K562 (cell line): ENCODE data around the gene ACTRT2. TPM values are rescaled to one million over a fixed set of nuclear protein-coding genes. Genes with fewer than 3 reads are reported as not detected.

Experiments used
- ATAC-seq: fragments of 200-7000 bp; cut with Tn5 transposase; 3 replicates; pipeline ENCODE4 v1.9.1; 2020; ENCODE audit warnings: moderate library complexity
- BruUV-seq: library from RNA; stranded (reverse); fragments of 400-500 nt; replicated peaks from 2 replicates; lab custom pipeline; 2021; lab: Mats Ljungman, UMichigan
- CTCF ChIA-PET: fragments of 300-600 bp; formaldehyde crosslinking; extraction: SDS; loops from one replicate; lab custom pipeline; 2021; ENCODE audit warnings: low intra/inter-chr PET ratio; lab: Yijun Ruan, JAX
- POLR2A ChIA-PET: fragments of 300-600, 350-650 bp; sonication (Branson Sonifier 250); formaldehyde crosslinking; extraction: SDS; loops from one replicate; lab custom pipeline; 2021; ENCODE audit warnings: antibody characterized with exemption, inconsistent platforms; lab: Yijun Ruan, JAX
- DNase-seq, 4 experiments: peaks; one replicate each; pipeline versions ENCODE4 v3.0.0 to v3.0.0-alpha.2; 2011 to 2018; ENCODE audit warnings: low spot score in 3 of 4, mixed read lengths in 3 of 4; ENCODE audit errors: extremely low read depth in 1 of 4
- FAIRE-seq: peaks from 2 replicates; lab custom pipeline; 2011; peaks lifted over from hg19 to GRCh38; lab: Jason Lieb, UNC
- H2AFZ ChIP-seq: 2 replicates; pipeline ENCODE4 v1.6.0; 2011; ENCODE audit warnings: low read depth, low read length, control low read depth, inconsistent platforms
- H3K27ac ChIP-seq: fragments of 200-600 bp; 3 replicates; pipeline ENCODE4 v1.8.0; 2011; ENCODE audit warnings: low read depth, mild to moderate bottlenecking, control low read depth, inconsistent platforms, low read length, moderate library complexity, mixed read lengths; ENCODE audit errors: extremely low read depth
- H3K27me3 ChIP-seq, 2 experiments: fragments of 300-600 bp in 1 of 2; 2 replicates in 1 of 2; 3 replicates in 1 of 2; pipeline versions ENCODE4 v1.6.0 to v1.8.0; 2011; ENCODE audit warnings: inconsistent platforms in 2 of 2, low read length in 2 of 2, mild to moderate bottlenecking in 1 of 2, mixed read lengths in 1 of 2, moderate library complexity in 1 of 2; ENCODE audit not compliant: control insufficient read depth in 2 of 2, insufficient read depth in 2 of 2
- H3K36me3 ChIP-seq: fragments of 300-600 bp; 3 replicates; pipeline ENCODE4 v1.8.0; 2011; ENCODE audit warnings: mild to moderate bottlenecking, low read length, inconsistent platforms; ENCODE audit not compliant: control insufficient read depth, insufficient read depth
- H3K4me1 ChIP-seq, 2 experiments: fragments of 200-600 bp in 1 of 2; replicated peaks in 1 of 2; 2 replicates in 1 of 2; 3 replicates in 1 of 2; pipeline versions ENCODE4 v1.5.1 to v1.8.0; 2011; ENCODE audit warnings: inconsistent platforms in 2 of 2, low read length in 2 of 2, mild to moderate bottlenecking in 1 of 2, mixed read lengths in 1 of 2, moderate library complexity in 1 of 2; ENCODE audit not compliant: control insufficient read depth in 2 of 2, insufficient read depth in 2 of 2
- H3K4me2 ChIP-seq: 2 replicates; pipeline ENCODE4 v1.6.1; 2011; ENCODE audit warnings: low read length, control low read depth, inconsistent platforms, mixed read lengths; ENCODE audit not compliant: insufficient read depth
- H3K4me3 ChIP-seq: fragments of 200-600 bp; sonication (generic), shearing (Covaris generic); 2 replicates; pipeline ENCODE4 v1.5.1; 2016; ENCODE audit warnings: control low read depth, inconsistent platforms
- H3K79me2 ChIP-seq: fragments of 200-600 bp; 3 replicates; pipeline ENCODE4 v1.8.0; 2011; ENCODE audit warnings: low read length, inconsistent platforms; ENCODE audit not compliant: control insufficient read depth, insufficient read depth
- H3K9ac ChIP-seq, 2 experiments: 2 replicates each; pipeline versions ENCODE4 v1.6.0 to v1.6.1; 2011; ENCODE audit warnings: low read depth in 2 of 2, low read length in 2 of 2, control low read depth in 1 of 2, inconsistent platforms in 1 of 2, mild to moderate bottlenecking in 1 of 2, mixed read lengths in 1 of 2; ENCODE audit not compliant: insufficient read depth in 1 of 2
- H3K9me1 ChIP-seq: one replicate; pipeline ENCODE4 v1.6.0; 2011; ENCODE audit warnings: inconsistent platforms, mild to moderate bottlenecking, low read length, moderate library complexity; ENCODE audit not compliant: control insufficient read depth, insufficient read depth
- H3K9me3 ChIP-seq: replicated peaks from 2 replicates; pipeline ENCODE4 v1.5.1; 2011; ENCODE audit warnings: low read depth, low read length, inconsistent platforms; ENCODE audit not compliant: control insufficient read depth, insufficient read depth
- H4K20me1 ChIP-seq: replicated peaks from 2 replicates; pipeline ENCODE4 v1.6.1; 2011; ENCODE audit warnings: low read length, inconsistent platforms, mixed read lengths; ENCODE audit not compliant: control insufficient read depth, insufficient read depth
- BCOR ChIP-seq: fragments of 450-650 bp; IDR thresholded peaks from 2 replicates; pipeline ENCODE4 v1.6.1; 2016
- GTF2E2 ChIP-seq: fragments of 200-800 bp; sonication (Bioruptor generic); IDR thresholded peaks from 2 replicates; pipeline ENCODE4 v1.6.1; 2016; ENCODE audit warnings: missing genetic modification characterization, missing compliant biosample characterization
- LCOR ChIP-seq: sonication (generic); formaldehyde crosslinking; IDR thresholded peaks from 2 replicates; pipeline ENCODE4 v1.8.0; 2022; ENCODE audit warnings: mild to moderate bottlenecking, missing genetic modification reagents
- POLR3A ChIP-seq: IDR thresholded peaks from 2 replicates; pipeline ENCODE4 v1.6.1; 2011; ENCODE audit warnings: borderline replicate concordance, mild to moderate bottlenecking, moderate library complexity; ENCODE audit not compliant: insufficient read length, insufficient read depth; ENCODE audit errors: extremely low read depth
- PYGO2 ChIP-seq: fragments of 450-650 bp; IDR thresholded peaks from 2 replicates; pipeline ENCODE4 v1.6.1; 2016; ENCODE audit warnings: mild to moderate bottlenecking, missing genetic modification characterization, moderate library complexity, missing compliant biosample characterization
- SREBF1 ChIP-seq: fragments of 150-350 bp; IDR thresholded peaks from 2 replicates; pipeline ENCODE4 v1.6.1; 2014; ENCODE audit warnings: antibody characterized with exemption, low read depth, low read length, borderline replicate concordance
- TARDBP ChIP-seq: fragments of 450-650 bp; IDR thresholded peaks from 2 replicates; pipeline ENCODE4 v1.6.1; 2016
- ZC3H11A ChIP-seq: IDR thresholded peaks from 2 replicates; pipeline ENCODE4 v1.6.1; 2012; ENCODE audit warnings: low read depth, low read length, improper control_type of control experiment
- ZFP1 ChIP-seq: fragments of 450-650 bp; formaldehyde crosslinking; IDR thresholded peaks from 2 replicates; pipeline ENCODE4 v1.4.0; 2020; ENCODE audit warnings: mild to moderate bottlenecking, mixed read lengths
- ZNF124 ChIP-seq: sonication (generic); formaldehyde crosslinking; IDR thresholded peaks from 2 replicates; pipeline ENCODE4 v1.8.1; 2022; ENCODE audit warnings: missing genetic modification reagents
- ZNF24 ChIP-seq: fragments of 450-650 bp; IDR thresholded peaks from 2 replicates; pipeline ENCODE4 v1.6.1; 2016
- ZNF444 ChIP-seq: fragments of 250-450 bp; sonication (Bioruptor Pico); IDR thresholded peaks from 2 replicates; pipeline ENCODE4 v1.4.0; 2020; ENCODE audit warnings: mild to moderate bottlenecking, moderate library complexity
- WGBS: fragments of 100-300 bp; shearing (Covaris generic); methylation state at CpG from one replicate; pipeline ENCODE4 v1.1.6; 2016; ENCODE audit warnings: low coverage, mixed read lengths; ENCODE audit not compliant: insufficient coverage; ENCODE audit errors: missing lambda C conversion rate; 5-methylcytosine and 5-hydroxymethylcytosine counted together
- in situ Hi-C: fragments of 300-500 bp; cut with MboI; formaldehyde crosslinking; loops from 4 replicates; pipeline ENCODE4 v1.15.0; 2018; ENCODE audit warnings: inconsistent platforms, mixed read lengths
- intact Hi-C: fragments of 100-400 bp; cut with micrococcal nuclease; formaldehyde crosslinking; loops from 2 replicates; pipeline ENCODE4 v1.14.2; 2022
- polyA plus RNA-seq, 8 experiments: library from polyadenylated mRNA; depleted of rRNA in 4 of 8; stranded (reverse) in 5 of 8; unstranded in 3 of 8; fragments of >200 nt; fragmentation: Nextera tagmentation in 2 of 8; fragmentation: Illumina TruSeq in 1 of 8; extraction: Ambion mirVana in 2 of 8; extraction: Trizol in 1 of 8; gene quantifications; 2 replicates each; pipeline versions ENCODE4 v1.2.1 to v1.2.3, GENCODE V29; 2011 to 2014; ENCODE audit warnings: inconsistent platforms in 1 of 8, missing spikeins in 1 of 8
- total RNA-seq, 7 experiments: library from RNA; depleted of rRNA in 6 of 7; stranded (reverse); fragments of >200 nt in 6 of 7; fragmentation: Illumina TruSeq in 2 of 7; extraction: Trizol in 2 of 7; gene quantifications; 2 replicates each; pipeline versions ENCODE4 v1.2.1 to v1.2.3, GENCODE V29; 2011 to 2021; ENCODE audit warnings: low replicate concordance in 1 of 7
- TF ChIP-seq, protein P1 (sequence below): fragments of 250-450 bp; sonication (Bioruptor Pico); IDR thresholded peaks from 2 replicates; pipeline ENCODE4 v1.4.0; 2020; ENCODE audit warnings: mild to moderate bottlenecking, moderate library complexity, borderline replicate concordance
- TF ChIP-seq, protein P2 (sequence below): fragments of 250-450 bp; sonication (Bioruptor Pico); IDR thresholded peaks from 2 replicates; pipeline ENCODE4 v1.4.0; 2020
- TF ChIP-seq, protein P3 (sequence below): fragments of 450-650 bp; IDR thresholded peaks from 2 replicates; pipeline ENCODE4 v1.6.1; 2016; ENCODE audit warnings: missing biosample characterization, missing genetic modification characterization
- TF ChIP-seq, protein P4 (sequence below): sonication (generic); formaldehyde crosslinking; IDR thresholded peaks from 2 replicates; pipeline ENCODE4 v1.8.0; 2022; ENCODE audit warnings: mild to moderate bottlenecking, missing genetic modification reagents, borderline replicate concordance

ACTRT2 gene
- total and polyA plus RNA-seq, 9 of the 15 experiments (the other 6 are each of a cell fraction or from before 2014, with no cell fraction given) = not detected

DNA sequence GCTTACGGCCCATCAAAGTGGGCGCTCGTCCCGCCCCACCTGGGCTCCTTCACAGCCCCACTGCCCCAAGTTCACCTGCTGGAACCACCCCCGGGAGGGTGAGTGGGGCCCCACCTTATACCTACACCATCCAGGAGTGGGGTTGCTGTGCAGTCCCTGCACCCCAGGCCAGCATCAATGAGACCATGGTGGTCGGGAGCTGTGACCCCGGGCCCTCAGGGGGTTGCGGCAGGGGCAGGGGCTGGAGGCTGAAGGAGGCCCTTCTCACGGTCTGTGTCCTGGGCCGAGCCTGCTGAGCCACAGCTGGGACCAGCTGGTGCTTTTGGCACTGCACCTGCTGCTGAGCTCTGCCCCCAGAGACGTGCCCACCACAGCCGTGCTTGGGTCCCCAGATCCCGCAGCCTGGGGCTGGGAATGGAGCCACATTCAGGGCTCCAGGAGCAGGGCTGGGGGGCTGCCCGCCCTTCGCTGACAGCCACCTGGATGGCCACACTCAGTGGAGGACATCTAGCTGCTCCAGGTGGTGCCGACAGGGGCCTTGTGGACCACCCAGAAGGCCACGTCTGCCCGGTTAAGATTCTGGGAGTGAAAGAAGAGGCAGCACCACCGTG is 17.4 kb downstream of the ACTRT2 start (continued):
- TF ChIP-seq, protein P1, sequence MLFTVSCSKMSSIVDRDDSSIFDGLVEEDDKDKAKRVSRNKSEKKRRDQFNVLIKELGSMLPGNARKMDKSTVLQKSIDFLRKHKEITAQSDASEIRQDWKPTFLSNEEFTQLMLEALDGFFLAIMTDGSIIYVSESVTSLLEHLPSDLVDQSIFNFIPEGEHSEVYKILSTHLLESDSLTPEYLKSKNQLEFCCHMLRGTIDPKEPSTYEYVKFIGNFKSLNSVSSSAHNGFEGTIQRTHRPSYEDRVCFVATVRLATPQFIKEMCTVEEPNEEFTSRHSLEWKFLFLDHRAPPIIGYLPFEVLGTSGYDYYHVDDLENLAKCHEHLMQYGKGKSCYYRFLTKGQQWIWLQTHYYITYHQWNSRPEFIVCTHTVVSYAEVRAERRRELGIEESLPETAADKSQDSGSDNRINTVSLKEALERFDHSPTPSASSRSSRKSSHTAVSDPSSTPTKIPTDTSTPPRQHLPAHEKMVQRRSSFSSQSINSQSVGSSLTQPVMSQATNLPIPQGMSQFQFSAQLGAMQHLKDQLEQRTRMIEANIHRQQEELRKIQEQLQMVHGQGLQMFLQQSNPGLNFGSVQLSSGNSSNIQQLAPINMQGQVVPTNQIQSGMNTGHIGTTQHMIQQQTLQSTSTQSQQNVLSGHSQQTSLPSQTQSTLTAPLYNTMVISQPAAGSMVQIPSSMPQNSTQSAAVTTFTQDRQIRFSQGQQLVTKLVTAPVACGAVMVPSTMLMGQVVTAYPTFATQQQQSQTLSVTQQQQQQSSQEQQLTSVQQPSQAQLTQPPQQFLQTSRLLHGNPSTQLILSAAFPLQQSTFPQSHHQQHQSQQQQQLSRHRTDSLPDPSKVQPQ (CRISPR knock-in tag) = no peak
- TF ChIP-seq ZC3H11A (no peak), PYGO2 (tag) (no peak)

DNA sequence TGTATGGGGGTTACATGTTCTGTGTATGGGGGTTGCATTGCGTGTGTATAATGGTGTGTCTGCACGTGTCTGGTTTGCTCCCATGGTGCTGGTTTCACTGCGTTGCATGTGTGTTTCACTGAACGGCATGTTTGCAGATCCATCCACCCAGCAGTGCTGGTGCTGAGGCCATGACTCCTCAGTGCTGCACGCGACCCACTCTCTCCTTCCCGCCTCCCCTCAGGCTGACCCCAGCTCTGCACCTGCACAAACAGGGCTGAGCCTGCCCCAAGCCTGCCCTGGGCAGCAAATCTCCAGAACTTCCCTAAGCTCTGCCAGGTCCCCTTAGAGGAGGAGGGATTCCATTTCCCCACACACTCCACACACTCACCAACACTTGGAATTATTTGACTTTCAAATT is 18.7 kb downstream of the ACTRT2 start:
- Histone ChIP-seq H2AFZ (no peak overlapping the region), H3K27me3 (peaks cover 0 to 23% of the 10 kb centered on the region in 2 experiments; a peak in 3 of 5 replicates), H3K4me1 (no peaks in the 10 kb centered on the region), H3K27ac (no peak overlapping the region), H3K36me3 (no peaks in the 10 kb centered on the region), H3K9me3 (no peaks in the 10 kb centered on the region), H4K20me1 (no peaks in the 10 kb centered on the region), H3K4me2 (no peak overlapping the region), H3K4me3 (no peak overlapping the region), H3K79me2 (no peaks in the 10 kb centered on the region), H3K9ac (no peak overlapping the region), H3K9me1 (no peaks in the 10 kb centered on the region)
- ATAC-seq (no peak), FAIRE-seq (no peak), DNase-seq (no peak)
- ChIA-PET CTCF (no interaction called here), POLR2A (no interaction called here)
- 0% methylated on average over 7 of the region's 7 CpGs for WGBS
- in situ Hi-C loops (no loop called here), intact Hi-C loops (no loop called here)
- no TSS peak for BruUV-seq
- TF ChIP-seq TARDBP (no peak), POLR3A (no peak), SREBF1 (no peak), ZFP1 (CRISPR knock-in tag) (no peak), ZNF124 (CRISPR knock-in tag) (no peak), LCOR (CRISPR knock-in tag) (no peak), GTF2E2 (tag) (no peak), ZNF24 (no peak), BCOR (no peak), ZNF444 (CRISPR knock-in tag) (no peak)
- TF ChIP-seq, protein P2, sequence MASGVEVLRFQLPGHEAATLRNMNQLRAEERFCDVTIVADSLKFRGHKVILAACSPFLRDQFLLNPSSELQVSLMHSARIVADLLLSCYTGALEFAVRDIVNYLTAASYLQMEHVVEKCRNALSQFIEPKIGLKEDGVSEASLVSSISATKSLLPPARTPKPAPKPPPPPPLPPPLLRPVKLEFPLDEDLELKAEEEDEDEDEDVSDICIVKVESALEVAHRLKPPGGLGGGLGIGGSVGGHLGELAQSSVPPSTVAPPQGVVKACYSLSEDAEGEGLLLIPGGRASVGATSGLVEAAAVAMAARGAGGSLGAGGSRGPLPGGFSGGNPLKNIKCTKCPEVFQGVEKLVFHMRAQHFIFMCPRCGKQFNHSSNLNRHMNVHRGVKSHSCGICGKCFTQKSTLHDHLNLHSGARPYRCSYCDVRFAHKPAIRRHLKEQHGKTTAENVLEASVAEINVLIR (CRISPR knock-in tag) = no peak
- TF ChIP-seq, protein P3, sequence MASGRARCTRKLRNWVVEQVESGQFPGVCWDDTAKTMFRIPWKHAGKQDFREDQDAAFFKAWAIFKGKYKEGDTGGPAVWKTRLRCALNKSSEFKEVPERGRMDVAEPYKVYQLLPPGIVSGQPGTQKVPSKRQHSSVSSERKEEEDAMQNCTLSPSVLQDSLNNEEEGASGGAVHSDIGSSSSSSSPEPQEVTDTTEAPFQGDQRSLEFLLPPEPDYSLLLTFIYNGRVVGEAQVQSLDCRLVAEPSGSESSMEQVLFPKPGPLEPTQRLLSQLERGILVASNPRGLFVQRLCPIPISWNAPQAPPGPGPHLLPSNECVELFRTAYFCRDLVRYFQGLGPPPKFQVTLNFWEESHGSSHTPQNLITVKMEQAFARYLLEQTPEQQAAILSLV = no peak
- TF ChIP-seq, protein P4, sequence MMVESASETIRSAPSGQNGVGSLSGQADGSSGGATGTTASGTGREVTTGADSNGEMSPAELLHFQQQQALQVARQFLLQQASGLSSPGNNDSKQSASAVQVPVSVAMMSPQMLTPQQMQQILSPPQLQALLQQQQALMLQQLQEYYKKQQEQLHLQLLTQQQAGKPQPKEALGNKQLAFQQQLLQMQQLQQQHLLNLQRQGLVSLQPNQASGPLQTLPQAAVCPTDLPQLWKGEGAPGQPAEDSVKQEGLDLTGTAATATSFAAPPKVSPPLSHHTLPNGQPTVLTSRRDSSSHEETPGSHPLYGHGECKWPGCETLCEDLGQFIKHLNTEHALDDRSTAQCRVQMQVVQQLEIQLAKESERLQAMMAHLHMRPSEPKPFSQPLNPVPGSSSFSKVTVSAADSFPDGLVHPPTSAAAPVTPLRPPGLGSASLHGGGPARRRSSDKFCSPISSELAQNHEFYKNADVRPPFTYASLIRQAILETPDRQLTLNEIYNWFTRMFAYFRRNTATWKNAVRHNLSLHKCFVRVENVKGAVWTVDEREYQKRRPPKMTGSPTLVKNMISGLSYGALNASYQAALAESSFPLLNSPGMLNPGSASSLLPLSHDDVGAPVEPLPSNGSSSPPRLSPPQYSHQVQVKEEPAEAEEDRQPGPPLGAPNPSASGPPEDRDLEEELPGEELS (CRISPR knock-in tag) = no peak
